Right atrium auricular region (tissue), 2 donors: ENCODE data around the gene TAS2R38. TPM values are rescaled to one million over a fixed set of nuclear protein-coding genes. Genes with fewer than 3 reads are reported as not detected.

Source experiments
- DNase-seq: peaks from one replicate; pipeline ENCODE4 v3.0.0-alpha.2; 2019; ENCODE audit warnings: low spot score
- H3K27ac ChIP-seq, 2 donors: fragments of 200-600 bp; sonication (generic); 1 replicate in 1 of 2; 2 replicates in 1 of 2; pipeline ENCODE4 v1.5.1; 2016 to 2019
- H3K27me3 ChIP-seq, 2 donors: fragments of 200-600 bp; sonication (generic); one replicate each; pipeline versions ENCODE4 v1.5.1 to v1.6.0; 2017 to 2019
- H3K36me3 ChIP-seq: fragments of 200-600 bp; sonication (generic); one replicate; pipeline ENCODE4 v1.5.1; 2016
- H3K4me1 ChIP-seq, 2 donors: fragments of 200-600 bp; sonication (generic); one replicate each; pipeline versions ENCODE4 v1.5.1 to v1.6.0; 2017 to 2019
- H3K4me3 ChIP-seq, 2 donors: fragments of 200-600 bp; sonication (generic); 1 replicate in 1 of 2; 2 replicates in 1 of 2; pipeline ENCODE4 v1.5.1; 2017 to 2019; ENCODE audit warnings: mild to moderate bottlenecking in 1 of 2, moderate library complexity in 1 of 2
- H3K9me3 ChIP-seq, 2 donors: fragments of 200-600 bp; sonication (generic); one replicate each; pipeline ENCODE4 v1.5.1; 2019
- CTCF ChIP-seq, 2 donors: fragments of 200-600 bp; sonication (generic); IDR thresholded peaks; one replicate each; pipeline ENCODE4 v1.5.1; 2019; ENCODE audit warnings: antibody characterized with exemption in 2 of 2
- total RNA-seq, 2 donors: library from RNA; depleted of rRNA; stranded (reverse); fragments of >200 nt; gene quantifications; one replicate each; pipeline ENCODE4 v1.1.0, GENCODE V29; 2016

TAS2R38 gene
- total RNA-seq: not detected

- H3K27ac ChIP-seq: no peak within 1 kb of the TSS
- no peak for TF ChIP-seq CTCF (IDR thresholded peaks at IDR 0.05)
- no peaks in the 10 kb centered on the region for H3K27me3 ChIP-seq
- no peak within 1 kb of the TSS for H3K4me3 ChIP-seq
- DNase-seq: no peak
- H3K36me3 ChIP-seq: no peaks in the 10 kb centered on the region
- H3K4me1 ChIP-seq: no peaks in the 10 kb centered on the region
- H3K9me3 ChIP-seq: no peaks in the 10 kb centered on the region
Observed at GRCh38 chr7:141973673-141974072, at the start of gene TAS2R38. TAS2R38 (minus strand) TSS chr7:141973773; CDS start chr7:141973689, 84 bp downstream.

GRCh38 chr7:142018154-142018553, 44.6 kb upstream of the TAS2R38 start:
- H3K36me3 ChIP-seq: no peaks in the 10 kb centered on the region
- no peak overlapping the region for H3K4me3 ChIP-seq
- no peaks in the 10 kb centered on the region for H3K9me3 ChIP-seq
- H3K27ac ChIP-seq: no peak overlapping the region
- no peak for DNase-seq
- peaks cover 0 to 3% of the 10 kb centered on the region in 2 donors for H3K27me3 ChIP-seq
- TF ChIP-seq CTCF (IDR thresholded peaks at IDR 0.05): no peak
- H3K4me1 ChIP-seq: no peaks in the 10 kb centered on the region

GRCh38 chr7:142017451-142017850, 43.9 kb upstream of the TAS2R38 start:
- no peak for TF ChIP-seq CTCF (IDR thresholded peaks at IDR 0.05)
- peaks cover 0 to 3% of the 10 kb centered on the region in 2 donors for H3K27me3 ChIP-seq

GRCh38 chr7:142012825-142013511, 39.4 kb upstream of the TAS2R38 start:
- Histone ChIP-seq H3K4me3 (no peak overlapping the region), H3K36me3 (no peaks in the 10 kb centered on the region), H3K27me3 (peaks cover 0 to 3% of the 10 kb centered on the region in 2 donors), H3K4me1 (no peaks in the 10 kb centered on the region), H3K27ac (no peak overlapping the region), H3K9me3 (no peaks in the 10 kb centered on the region)
- DNase-seq: no peak
- TF ChIP-seq CTCF (IDR thresholded peaks at IDR 0.05): no peak

More at GRCh38 chr7:142017451-142017850, 43.9 kb upstream of the TAS2R38 start:
- Histone ChIP-seq H3K4me3 (no peak overlapping the region), H3K36me3 (no peaks in the 10 kb centered on the region), H3K4me1 (no peaks in the 10 kb centered on the region), H3K9me3 (no peaks in the 10 kb centered on the region), H3K27ac (no peak overlapping the region)
- DNase-seq: no peak

GRCh38 chr7:142010952-142011548, 37.5 kb upstream of the TAS2R38 start:
- Histone ChIP-seq H3K4me1 (no peaks in the 10 kb centered on the region), H3K36me3 (no peaks in the 10 kb centered on the region), H3K4me3 (no peak overlapping the region), H3K27ac (no peak overlapping the region), H3K27me3 (peaks cover 0 to 3% of the 10 kb centered on the region in 2 donors), H3K9me3 (no peaks in the 10 kb centered on the region)
- no peak for DNase-seq
- TF ChIP-seq CTCF (IDR thresholded peaks at IDR 0.05): no peak
